Astrocyte (in vitro differentiated cells and primary cell): Measurements from ENCODE around the gene NTM.

ENCODE experiments used
- EZH2 ChIP-seq: IDR thresholded peaks from 2 replicates; pipeline ENCODE4 v1.6.1; 2012; ENCODE audit warnings: mild to moderate bottlenecking, low read length, inconsistent platforms; ENCODE audit not compliant: insufficient read depth
- TF ChIP-seq, protein P1 (sequence below): IDR thresholded peaks from 2 replicates; pipeline ENCODE4 v1.5.1; 2011; ENCODE audit warnings: low read depth, mild to moderate bottlenecking, inconsistent platforms, low read length, moderate library complexity; ENCODE audit not compliant: insufficient read depth

DNA sequence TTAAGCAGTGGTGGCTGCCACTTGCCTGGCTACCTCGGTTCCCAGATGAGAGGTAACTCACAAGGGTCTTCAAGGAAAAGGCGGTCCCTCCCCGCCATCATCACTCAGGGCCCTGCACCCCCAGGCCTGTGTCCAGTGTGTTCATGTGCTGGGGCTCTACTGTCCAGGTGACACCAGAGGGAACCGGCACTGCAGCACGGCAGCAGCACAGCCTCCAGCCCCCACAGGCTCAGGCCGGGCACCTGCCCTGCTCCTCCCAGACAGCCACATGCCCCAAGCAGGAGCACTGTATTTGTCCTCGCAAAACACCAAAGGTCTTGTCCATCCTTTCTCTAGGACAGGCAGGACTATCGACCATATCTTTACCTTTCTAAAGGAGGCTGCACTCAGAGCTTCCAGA, 982.1 kb downstream of the NTM start:
- TF ChIP-seq, protein P1, sequence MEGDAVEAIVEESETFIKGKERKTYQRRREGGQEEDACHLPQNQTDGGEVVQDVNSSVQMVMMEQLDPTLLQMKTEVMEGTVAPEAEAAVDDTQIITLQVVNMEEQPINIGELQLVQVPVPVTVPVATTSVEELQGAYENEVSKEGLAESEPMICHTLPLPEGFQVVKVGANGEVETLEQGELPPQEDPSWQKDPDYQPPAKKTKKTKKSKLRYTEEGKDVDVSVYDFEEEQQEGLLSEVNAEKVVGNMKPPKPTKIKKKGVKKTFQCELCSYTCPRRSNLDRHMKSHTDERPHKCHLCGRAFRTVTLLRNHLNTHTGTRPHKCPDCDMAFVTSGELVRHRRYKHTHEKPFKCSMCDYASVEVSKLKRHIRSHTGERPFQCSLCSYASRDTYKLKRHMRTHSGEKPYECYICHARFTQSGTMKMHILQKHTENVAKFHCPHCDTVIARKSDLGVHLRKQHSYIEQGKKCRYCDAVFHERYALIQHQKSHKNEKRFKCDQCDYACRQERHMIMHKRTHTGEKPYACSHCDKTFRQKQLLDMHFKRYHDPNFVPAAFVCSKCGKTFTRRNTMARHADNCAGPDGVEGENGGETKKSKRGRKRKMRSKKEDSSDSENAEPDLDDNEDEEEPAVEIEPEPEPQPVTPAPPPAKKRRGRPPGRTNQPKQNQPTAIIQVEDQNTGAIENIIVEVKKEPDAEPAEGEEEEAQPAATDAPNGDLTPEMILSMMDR = no peak
- no peak for TF ChIP-seq EZH2
